Parathyroid adenoma (tissue), 2 donors: ENCODE results near the gene ALG2.

ENCODE experiments used
- H2AFZ ChIP-seq: fragments of 300-600 bp; sonication (generic); one replicate; pipeline ENCODE4 v1.7.0; 2017; ENCODE audit warnings: antibody characterized with exemption, mild to moderate bottlenecking
- H3K27ac ChIP-seq: fragments of 300-600 bp; sonication (generic); one replicate; pipeline ENCODE4 v1.7.0; 2017
- H3K27me3 ChIP-seq: fragments of 300-600 bp; sonication (generic); one replicate; pipeline ENCODE4 v1.7.0; 2017; ENCODE audit warnings: low read length; ENCODE audit not compliant: control insufficient read depth, insufficient read depth
- H3K36me3 ChIP-seq: fragments of 300-600 bp; sonication (generic); one replicate; pipeline ENCODE4 v1.7.0; 2017; ENCODE audit warnings: low read length; ENCODE audit not compliant: control insufficient read depth, insufficient read depth
- H3K4me1 ChIP-seq: fragments of 300-600 bp; sonication (generic); one replicate; pipeline ENCODE4 v1.7.0; 2017; ENCODE audit warnings: control low read depth
- H3K4me2 ChIP-seq: fragments of 300-600 bp; sonication (generic); one replicate; pipeline ENCODE4 v1.7.0; 2017; ENCODE audit warnings: low read length
- H3K4me3 ChIP-seq: fragments of 300-600 bp; sonication (generic); one replicate; pipeline ENCODE4 v1.7.0; 2017; ENCODE audit warnings: low read depth, low read length
- H3K79me2 ChIP-seq: fragments of 300-600 bp; sonication (generic); one replicate; pipeline ENCODE4 v1.7.0; 2017; ENCODE audit warnings: control low read depth
- H3K9ac ChIP-seq: fragments of 300-600 bp; sonication (generic); one replicate; pipeline ENCODE4 v1.7.0; 2017; ENCODE audit warnings: mild to moderate bottlenecking
- H3K9me3 ChIP-seq: fragments of 300-600 bp; sonication (generic); one replicate; pipeline ENCODE4 v1.7.0; 2017; ENCODE audit warnings: low read length; ENCODE audit not compliant: control insufficient read depth
- CTCF ChIP-seq: fragments of 300-600 bp; sonication (generic); IDR thresholded peaks from one replicate; pipeline ENCODE4 v1.7.0; 2017; ENCODE audit warnings: antibody characterized with exemption, mild to moderate bottlenecking
- donor health status: primary hyperparathyroidism.

The ALG2 gene

DNA sequence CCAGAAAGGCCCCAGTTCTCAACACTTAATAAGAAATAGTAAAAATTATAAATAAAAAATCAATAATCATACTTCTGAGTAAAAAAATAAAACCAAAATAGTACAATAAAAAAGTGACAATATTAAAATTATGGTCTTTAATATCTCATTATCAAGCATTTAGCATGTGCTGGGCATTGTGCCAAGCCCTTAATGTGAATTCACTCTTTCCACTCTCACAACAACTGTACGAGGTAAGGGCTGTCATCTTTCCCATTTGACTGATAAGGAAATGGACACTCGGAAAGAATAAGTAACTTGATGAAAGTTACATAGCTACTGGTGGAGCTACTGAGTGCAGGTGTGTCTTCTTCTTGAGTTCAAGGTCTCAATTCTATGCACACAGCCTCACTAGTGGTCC lies 43.9 kb upstream of the ALG2 start:
- TF ChIP-seq CTCF: no peak
- Histone ChIP-seq H2AFZ (no peak overlapping the region), H3K4me2 (no peak overlapping the region), H3K9ac (no peak overlapping the region), H3K27ac (no peak overlapping the region), H3K27me3 (no peaks in the 10 kb centered on the region), H3K4me1 (peaks cover 3% of the 10 kb centered on the region), H3K4me3 (no peak overlapping the region), H3K36me3 (no peaks in the 10 kb centered on the region), H3K79me2 (no peaks in the 10 kb centered on the region), H3K9me3 (no peaks in the 10 kb centered on the region)

GRCh38 chr9:99264070-99264680 lies 42.4 kb upstream of the ALG2 start:
- Histone ChIP-seq H3K4me2 (no peak overlapping the region), H3K27me3 (no peaks in the 10 kb centered on the region)

DNA sequence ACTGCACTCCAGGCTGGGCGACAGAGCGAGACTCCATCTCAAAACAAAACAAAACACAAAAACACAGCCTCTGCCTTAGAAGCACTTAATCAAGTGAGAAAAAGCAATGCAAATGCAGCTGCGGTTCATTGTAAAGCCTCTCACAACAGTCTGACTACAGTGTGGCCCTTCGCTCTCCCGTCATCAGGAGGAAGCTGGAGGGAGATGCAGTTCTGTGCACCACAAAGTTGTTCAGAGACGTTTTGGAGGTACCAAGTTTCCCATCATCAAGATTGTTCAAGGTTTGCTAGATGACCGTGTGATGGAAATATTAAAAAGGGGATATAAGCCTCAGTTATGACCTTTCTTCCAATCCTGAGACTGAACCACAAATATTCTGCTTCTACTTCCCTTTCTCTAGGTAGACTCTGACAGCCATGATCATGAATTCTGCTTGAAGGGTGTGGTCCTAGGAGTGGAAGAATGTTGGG lies 41.2 kb upstream of the ALG2 start:
- H3K27me3 ChIP-seq: no peaks in the 10 kb centered on the region
- no peak for TF ChIP-seq CTCF
- peaks cover 16% of the 10 kb centered on the region for H3K4me1 ChIP-seq
- H3K79me2 ChIP-seq: no peaks in the 10 kb centered on the region
- H3K4me2 ChIP-seq: no peak overlapping the region
- H3K27ac ChIP-seq: no peak overlapping the region
- H3K9ac ChIP-seq: no peak overlapping the region
- no peaks in the 10 kb centered on the region for H3K36me3 ChIP-seq
- H2AFZ ChIP-seq: no peak overlapping the region
- H3K4me3 ChIP-seq: no peak overlapping the region
- H3K9me3 ChIP-seq: no peaks in the 10 kb centered on the region

More at GRCh38 chr9:99264070-99264680, 42.4 kb upstream of the ALG2 start:
- Histone ChIP-seq H3K36me3 (no peaks in the 10 kb centered on the region), H3K27ac (no peak overlapping the region), H3K79me2 (no peaks in the 10 kb centered on the region), H2AFZ (no peak overlapping the region), H3K4me1 (peaks cover 13% of the 10 kb centered on the region), H3K4me3 (no peak overlapping the region), H3K9me3 (no peaks in the 10 kb centered on the region), H3K9ac (no peak overlapping the region)
- no peak for TF ChIP-seq CTCF

DNA sequence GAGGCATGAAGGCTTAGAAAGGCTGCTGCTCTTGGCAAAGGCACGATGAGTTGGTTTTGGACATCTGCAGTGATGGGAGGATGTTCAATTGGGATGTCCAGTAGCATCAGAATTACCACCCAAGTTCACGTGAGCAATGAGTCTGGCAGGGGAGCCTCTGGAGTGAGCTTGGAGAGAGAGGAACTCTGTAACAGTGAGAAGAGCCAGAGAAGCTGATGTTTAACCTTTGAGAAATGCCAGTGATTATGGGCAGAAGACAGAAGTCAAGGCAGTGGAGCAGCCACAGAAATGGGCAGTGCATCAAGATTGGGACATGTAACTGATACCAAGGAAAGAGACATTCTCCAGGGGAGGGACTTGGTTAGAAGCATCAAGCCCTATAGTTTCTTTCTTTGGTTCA lies 40.2 kb upstream of the ALG2 start:
- H3K9ac ChIP-seq: no peak overlapping the region
- H2AFZ ChIP-seq: no peak overlapping the region
- no peaks in the 10 kb centered on the region for H3K9me3 ChIP-seq
- H3K27me3 ChIP-seq: no peaks in the 10 kb centered on the region
- H3K36me3 ChIP-seq: no peaks in the 10 kb centered on the region
- no peak for TF ChIP-seq CTCF
- H3K4me2 ChIP-seq: no peak overlapping the region
- H3K79me2 ChIP-seq: no peaks in the 10 kb centered on the region
- H3K27ac ChIP-seq: no peak overlapping the region
- peaks cover 16% of the 10 kb centered on the region for H3K4me1 ChIP-seq
- H3K4me3 ChIP-seq: no peak overlapping the region
